ENCODE data around the gene CDH13.

DNA sequence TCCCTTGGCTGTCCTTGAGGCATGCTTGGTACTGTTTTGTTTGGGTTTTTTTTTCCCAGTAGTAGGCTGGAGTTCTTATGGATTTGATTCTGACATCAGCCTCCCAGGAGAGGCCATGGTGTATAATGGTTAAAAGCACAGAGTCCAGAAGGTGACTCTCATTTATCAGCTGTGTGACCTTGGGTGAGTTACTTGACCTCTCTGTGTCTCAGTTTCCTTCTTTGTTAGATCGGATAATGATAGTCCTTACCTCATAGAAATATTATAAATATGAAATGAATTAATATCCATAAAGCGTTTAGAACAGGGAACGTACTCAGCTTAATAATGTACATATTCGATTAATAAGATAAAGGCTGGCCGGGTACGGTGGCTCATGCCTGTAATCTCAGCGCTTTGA lies 810.3 kb downstream of the CDH13 start:
- TF ChIP-seq, protein P1, sequence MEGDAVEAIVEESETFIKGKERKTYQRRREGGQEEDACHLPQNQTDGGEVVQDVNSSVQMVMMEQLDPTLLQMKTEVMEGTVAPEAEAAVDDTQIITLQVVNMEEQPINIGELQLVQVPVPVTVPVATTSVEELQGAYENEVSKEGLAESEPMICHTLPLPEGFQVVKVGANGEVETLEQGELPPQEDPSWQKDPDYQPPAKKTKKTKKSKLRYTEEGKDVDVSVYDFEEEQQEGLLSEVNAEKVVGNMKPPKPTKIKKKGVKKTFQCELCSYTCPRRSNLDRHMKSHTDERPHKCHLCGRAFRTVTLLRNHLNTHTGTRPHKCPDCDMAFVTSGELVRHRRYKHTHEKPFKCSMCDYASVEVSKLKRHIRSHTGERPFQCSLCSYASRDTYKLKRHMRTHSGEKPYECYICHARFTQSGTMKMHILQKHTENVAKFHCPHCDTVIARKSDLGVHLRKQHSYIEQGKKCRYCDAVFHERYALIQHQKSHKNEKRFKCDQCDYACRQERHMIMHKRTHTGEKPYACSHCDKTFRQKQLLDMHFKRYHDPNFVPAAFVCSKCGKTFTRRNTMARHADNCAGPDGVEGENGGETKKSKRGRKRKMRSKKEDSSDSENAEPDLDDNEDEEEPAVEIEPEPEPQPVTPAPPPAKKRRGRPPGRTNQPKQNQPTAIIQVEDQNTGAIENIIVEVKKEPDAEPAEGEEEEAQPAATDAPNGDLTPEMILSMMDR (IDR thresholded peaks at IDR 0.05; ENCODE audit: poor library complexity, severe bottlenecking): no peak
- TF ChIP-seq POLR2AphosphoS5 (IDR thresholded peaks at IDR 0.05) (no peak), EP300 (conservative IDR thresholded peaks at IDR 0.05; ENCODE audit: poor library complexity, severe bottlenecking) (no peak), EZH2 (IDR thresholded peaks at IDR 0.05; ENCODE audit: borderline replicate concordance, insufficient read depth, low read length, poor library complexity, severe bottlenecking) (no peak), MXI1 (conservative IDR thresholded peaks at IDR 0.05; ENCODE audit: poor library complexity, severe bottlenecking) (no peak), TAF1 (IDR thresholded peaks at IDR 0.05; ENCODE audit: low read depth) (no peak)
- TF ChIP-seq, protein P2, sequence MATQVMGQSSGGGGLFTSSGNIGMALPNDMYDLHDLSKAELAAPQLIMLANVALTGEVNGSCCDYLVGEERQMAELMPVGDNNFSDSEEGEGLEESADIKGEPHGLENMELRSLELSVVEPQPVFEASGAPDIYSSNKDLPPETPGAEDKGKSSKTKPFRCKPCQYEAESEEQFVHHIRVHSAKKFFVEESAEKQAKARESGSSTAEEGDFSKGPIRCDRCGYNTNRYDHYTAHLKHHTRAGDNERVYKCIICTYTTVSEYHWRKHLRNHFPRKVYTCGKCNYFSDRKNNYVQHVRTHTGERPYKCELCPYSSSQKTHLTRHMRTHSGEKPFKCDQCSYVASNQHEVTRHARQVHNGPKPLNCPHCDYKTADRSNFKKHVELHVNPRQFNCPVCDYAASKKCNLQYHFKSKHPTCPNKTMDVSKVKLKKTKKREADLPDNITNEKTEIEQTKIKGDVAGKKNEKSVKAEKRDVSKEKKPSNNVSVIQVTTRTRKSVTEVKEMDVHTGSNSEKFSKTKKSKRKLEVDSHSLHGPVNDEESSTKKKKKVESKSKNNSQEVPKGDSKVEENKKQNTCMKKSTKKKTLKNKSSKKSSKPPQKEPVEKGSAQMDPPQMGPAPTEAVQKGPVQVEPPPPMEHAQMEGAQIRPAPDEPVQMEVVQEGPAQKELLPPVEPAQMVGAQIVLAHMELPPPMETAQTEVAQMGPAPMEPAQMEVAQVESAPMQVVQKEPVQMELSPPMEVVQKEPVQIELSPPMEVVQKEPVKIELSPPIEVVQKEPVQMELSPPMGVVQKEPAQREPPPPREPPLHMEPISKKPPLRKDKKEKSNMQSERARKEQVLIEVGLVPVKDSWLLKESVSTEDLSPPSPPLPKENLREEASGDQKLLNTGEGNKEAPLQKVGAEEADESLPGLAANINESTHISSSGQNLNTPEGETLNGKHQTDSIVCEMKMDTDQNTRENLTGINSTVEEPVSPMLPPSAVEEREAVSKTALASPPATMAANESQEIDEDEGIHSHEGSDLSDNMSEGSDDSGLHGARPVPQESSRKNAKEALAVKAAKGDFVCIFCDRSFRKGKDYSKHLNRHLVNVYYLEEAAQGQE (IDR thresholded peaks at IDR 0.05; ENCODE audit: borderline replicate concordance): no peak

Measured in neural cell (in vitro differentiated cells).